ENCODE measurements around the gene INAFM2.

- TF ChIP-seq CTCF (IDR thresholded peaks at IDR 0.05): no peak
- TF ChIP-seq POLR2A (IDR thresholded peaks at IDR 0.05): no peak
These were observed 46.0 kb upstream of the INAFM2 start for GRCh38 chr15:40277471-40277870.

Data from heart left ventricle (tissue), 13 donors.